Transverse colon (tissue), 4 donors: Measurements from ENCODE around the gene FBH1.

Experiments used
- CTCF ChIP-seq, 5 experiments: fragments of 200-600 bp in 3 of 5; fragments of 450-650 bp in 2 of 5; sonication (generic) in 3 of 5; IDR thresholded peaks; 1 replicate in 2 of 5; 2 replicates in 3 of 5; pipeline ENCODE4 v1.5.1; 2016 to 2017; ENCODE audit warnings: antibody characterized with exemption in 5 of 5, inconsistent platforms in 3 of 5, mild to moderate bottlenecking in 2 of 5, moderate library complexity in 1 of 5
- EP300 ChIP-seq: sonication (generic); formaldehyde crosslinking; IDR thresholded peaks from one replicate; pipeline ENCODE4 v1.6.1; 2017; ENCODE audit warnings: antibody characterized with exemption, low read depth
- POLR2A ChIP-seq: fragments of 450-650 bp; IDR thresholded peaks from one replicate; pipeline ENCODE4 v1.6.1; 2016; ENCODE audit warnings: antibody characterized with exemption, mild to moderate bottlenecking, moderate library complexity
- POLR2AphosphoS5 ChIP-seq, 3 donors: sonication (generic); formaldehyde crosslinking; IDR thresholded peaks; one replicate each; pipeline ENCODE4 v1.6.1; 2016; ENCODE audit warnings: antibody characterized with exemption in 3 of 3

DNA sequence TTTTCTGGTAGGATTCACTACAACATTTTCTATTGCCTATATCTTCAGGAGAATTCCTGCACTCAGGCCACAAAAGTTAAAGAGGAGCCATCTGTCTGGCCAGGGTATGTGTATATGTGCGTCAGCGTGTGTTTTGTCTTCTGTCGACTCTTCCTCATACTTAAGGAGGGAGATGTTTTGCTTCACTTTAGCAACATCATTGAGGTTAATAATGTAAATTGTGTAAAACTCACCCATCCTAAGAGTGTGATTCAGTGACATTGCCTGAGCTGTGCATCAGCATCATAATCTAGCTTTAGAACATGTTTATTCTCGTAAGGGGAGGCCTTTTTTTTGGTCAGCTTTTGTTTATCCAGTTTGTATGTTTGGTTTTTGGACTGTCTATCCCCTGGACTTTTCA is 23.7 kb downstream of the FBH1 start:
- TF ChIP-seq CTCF (IDR thresholded peaks at IDR 0.05) (no peak), POLR2A (no peak), EP300 (no peak), POLR2AphosphoS5 (IDR thresholded peaks at IDR 0.05) (no peak)
